ENCODE measurements around the gene HOXA1. TPM values are rescaled to one million over a fixed set of nuclear protein-coding genes. Genes with fewer than 3 reads are reported as not detected.
A peak's percentile ranks its signal among the peaks of the same experiment; 100 is the strongest.

The HOXA1 gene
- total and polyA plus RNA-seq, 4 donors: 0.06 to 0.37 (median 0.32) TPM

DNA sequence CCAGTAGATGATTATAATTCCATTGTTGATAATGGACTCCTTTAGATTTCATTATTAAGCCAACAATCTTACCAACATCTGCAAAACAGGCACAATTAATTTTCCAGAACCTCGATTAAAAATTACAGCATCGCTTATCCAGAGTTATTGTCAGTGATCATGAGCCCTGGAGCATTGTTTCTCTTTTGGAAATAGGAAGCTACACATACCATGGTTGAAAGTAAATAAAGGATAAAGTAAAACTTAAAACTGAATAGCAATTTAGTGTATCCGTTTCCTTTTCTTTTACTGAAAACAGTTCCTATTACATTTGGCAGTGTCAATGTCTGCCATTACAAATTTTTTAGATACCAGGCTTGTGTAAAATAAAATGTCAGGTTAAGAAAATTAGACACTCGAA lies 16.6 kb upstream of the HOXA1 start:
- Histone ChIP-seq H3K4me3 (no peak overlapping the region), H3K9ac (ENCODE audit: insufficient read depth in 1 of 2, low read length in 2 of 2) (peak overlapping the region in 1 of 2 donors; percentile 95), H3K9me3 (ENCODE audit: control insufficient read depth in 4 of 4, insufficient read depth in 3 of 4, low read length in 3 of 4) (no peaks in the 10 kb centered on the region), H3K4me1 (ENCODE audit: control insufficient read depth in 5 of 5, insufficient read depth in 5 of 5, low read length in 5 of 5) (peaks cover 0 to 44% (median 18%) of the 10 kb centered on the region in 5 donors), H3K27ac (ENCODE audit: low read depth in 1 of 2, low read length in 1 of 2) (no peak overlapping the region), H3K36me3 (ENCODE audit: control insufficient read depth in 4 of 4, insufficient read depth in 4 of 4, low read length in 4 of 4) (peaks cover 0 to 54% (median 6%) of the 10 kb centered on the region in 4 donors), H3K27me3 (ENCODE audit: control insufficient read depth in 3 of 3, insufficient read depth in 3 of 3, low read length in 2 of 3) (peaks cover 0 to 54% (median 6%) of the 10 kb centered on the region in 3 donors)
- 38 to 67% methylated on average over 4 of the region's 4 CpGs for WGBS, 2 donors
- ATAC-seq (ENCODE audit: insufficient read depth, low FRiP score) (no peak), DNase-seq (peak in 1 of 3 donors; percentile 39)
- TF ChIP-seq, protein P1, sequence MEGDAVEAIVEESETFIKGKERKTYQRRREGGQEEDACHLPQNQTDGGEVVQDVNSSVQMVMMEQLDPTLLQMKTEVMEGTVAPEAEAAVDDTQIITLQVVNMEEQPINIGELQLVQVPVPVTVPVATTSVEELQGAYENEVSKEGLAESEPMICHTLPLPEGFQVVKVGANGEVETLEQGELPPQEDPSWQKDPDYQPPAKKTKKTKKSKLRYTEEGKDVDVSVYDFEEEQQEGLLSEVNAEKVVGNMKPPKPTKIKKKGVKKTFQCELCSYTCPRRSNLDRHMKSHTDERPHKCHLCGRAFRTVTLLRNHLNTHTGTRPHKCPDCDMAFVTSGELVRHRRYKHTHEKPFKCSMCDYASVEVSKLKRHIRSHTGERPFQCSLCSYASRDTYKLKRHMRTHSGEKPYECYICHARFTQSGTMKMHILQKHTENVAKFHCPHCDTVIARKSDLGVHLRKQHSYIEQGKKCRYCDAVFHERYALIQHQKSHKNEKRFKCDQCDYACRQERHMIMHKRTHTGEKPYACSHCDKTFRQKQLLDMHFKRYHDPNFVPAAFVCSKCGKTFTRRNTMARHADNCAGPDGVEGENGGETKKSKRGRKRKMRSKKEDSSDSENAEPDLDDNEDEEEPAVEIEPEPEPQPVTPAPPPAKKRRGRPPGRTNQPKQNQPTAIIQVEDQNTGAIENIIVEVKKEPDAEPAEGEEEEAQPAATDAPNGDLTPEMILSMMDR (IDR thresholded peaks at IDR 0.05; ENCODE audit: control extremely low read depth, extremely low read depth): no peak

DNA sequence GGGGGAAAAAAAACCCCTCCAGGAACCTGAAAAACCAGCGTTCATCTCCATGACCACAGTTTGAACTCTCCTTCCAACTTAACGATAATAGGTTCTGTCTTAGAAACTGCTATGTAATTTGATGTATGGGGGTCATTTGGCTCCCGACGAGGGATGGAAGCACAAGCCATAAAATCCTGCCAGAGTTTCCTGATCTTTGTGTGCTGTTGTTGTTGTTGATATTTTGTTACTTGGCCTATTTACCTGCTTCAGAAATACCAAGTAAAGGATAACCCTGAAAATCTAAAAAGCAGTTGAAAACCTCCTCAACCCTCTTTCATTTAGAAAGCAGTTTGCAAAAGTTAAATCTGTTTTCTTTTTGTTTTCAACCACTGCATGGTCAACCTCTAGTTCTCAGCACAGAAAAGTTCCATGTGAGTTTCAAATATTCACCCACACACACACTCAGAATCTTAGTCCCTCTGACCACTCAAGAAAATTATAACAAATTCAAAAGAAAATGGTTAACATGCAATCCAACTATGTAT lies 16.0 kb upstream of the HOXA1 start:
- Histone ChIP-seq H3K9ac (ENCODE audit: insufficient read depth in 1 of 2, low read length in 2 of 2) (peak overlapping the region; percentile 37 to 95), H3K27ac (ENCODE audit: low read depth in 1 of 2, low read length in 1 of 2) (no peak overlapping the region), H3K4me3 (no peak overlapping the region), H3K27me3 (ENCODE audit: control insufficient read depth in 3 of 3, insufficient read depth in 3 of 3, low read length in 2 of 3) (peaks cover 0 to 54% (median 3%) of the 10 kb centered on the region in 3 donors), H3K4me1 (ENCODE audit: control insufficient read depth in 5 of 5, insufficient read depth in 5 of 5, low read length in 5 of 5) (peaks cover 0 to 38% (median 18%) of the 10 kb centered on the region in 5 donors), H3K9me3 (ENCODE audit: control insufficient read depth in 4 of 4, insufficient read depth in 3 of 4, low read length in 3 of 4) (no peaks in the 10 kb centered on the region), H3K36me3 (ENCODE audit: control insufficient read depth in 4 of 4, insufficient read depth in 4 of 4, low read length in 4 of 4) (peaks cover 0 to 48% (median 6%) of the 10 kb centered on the region in 4 donors)
- ATAC-seq (ENCODE audit: insufficient read depth, low FRiP score) (no peak), DNase-seq (peak in 1 of 3 donors; percentile 87)
- WGBS, 2 donors: 34 to 50% methylated on average over 4 of the region's 4 CpGs
- TF ChIP-seq, protein P1 (IDR thresholded peaks at IDR 0.05; ENCODE audit: control extremely low read depth, extremely low read depth): no peak

DNA sequence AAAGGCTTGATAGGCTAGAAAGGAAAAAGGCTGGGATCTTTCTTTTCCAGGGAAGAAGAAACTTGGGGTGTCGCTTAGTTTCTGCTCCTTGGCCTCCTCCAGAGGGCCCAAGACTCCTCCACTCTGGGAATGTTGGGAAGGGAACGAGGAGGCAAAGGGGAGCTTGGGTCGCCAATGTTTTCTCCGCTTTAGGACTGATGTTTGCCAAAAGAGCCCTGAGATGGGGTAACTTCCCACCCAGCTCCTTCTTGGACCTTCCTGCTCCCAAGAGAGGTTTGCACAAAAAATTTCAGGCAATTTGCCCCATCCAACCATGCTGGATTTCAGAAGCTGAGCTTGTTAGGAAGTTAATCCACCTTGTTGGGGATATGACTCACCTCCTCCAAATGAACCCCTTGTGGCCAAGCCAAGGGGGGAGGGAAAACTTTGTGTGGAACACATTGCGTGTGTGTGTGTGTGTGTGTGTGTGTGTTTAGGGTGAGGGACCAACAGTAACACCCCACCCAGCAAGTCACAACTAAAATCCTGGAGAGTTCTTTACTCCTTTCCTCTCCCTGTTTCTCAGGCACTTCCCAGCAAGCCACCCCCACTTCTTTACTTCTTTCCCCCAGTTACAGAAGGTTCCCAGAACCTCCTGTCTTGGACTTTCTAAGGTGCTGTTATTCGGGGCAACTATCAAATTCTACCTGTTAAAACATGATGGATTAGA lies 15.4 kb upstream of the HOXA1 start:
- peaks cover 0 to 54% (median 3%) of the 10 kb centered on the region in 3 donors for H3K27me3 ChIP-seq (ENCODE audit: control insufficient read depth in 3 of 3, insufficient read depth in 3 of 3, low read length in 2 of 3)
- no peaks in the 10 kb centered on the region for H3K9me3 ChIP-seq (ENCODE audit: control insufficient read depth in 4 of 4, insufficient read depth in 3 of 4, low read length in 3 of 4)
- H3K36me3 ChIP-seq (ENCODE audit: control insufficient read depth in 4 of 4, insufficient read depth in 4 of 4, low read length in 4 of 4): peaks cover 0 to 44% (median 6%) of the 10 kb centered on the region in 4 donors
- peak overlapping the region; percentile 37 to 95 for H3K9ac ChIP-seq (ENCODE audit: insufficient read depth in 1 of 2, low read length in 2 of 2)
- ATAC-seq (ENCODE audit: insufficient read depth, low FRiP score) (no peak), DNase-seq (peak in 1 of 3 donors; percentile 63)
- WGBS, 2 donors: 55 to 67% methylated on average over 6 of the region's 6 CpGs
- H3K4me1 ChIP-seq (ENCODE audit: control insufficient read depth in 5 of 5, insufficient read depth in 5 of 5, low read length in 5 of 5): peaks cover 0 to 43% (median 18%) of the 10 kb centered on the region in 5 donors
- H3K27ac ChIP-seq (ENCODE audit: low read depth in 1 of 2, low read length in 1 of 2): peak overlapping the region in 1 of 2 donors; percentile 79
- no peak overlapping the region for H3K4me3 ChIP-seq
- TF ChIP-seq, protein P1 (IDR thresholded peaks at IDR 0.05; ENCODE audit: control extremely low read depth, extremely low read depth): no peak

Data from lung (tissue), 12 donors.